Esophagus muscularis mucosa (tissue), 4 donors: ENCODE results near the gene ADGRF3. TPM values are rescaled to one million over a fixed set of nuclear protein-coding genes. Genes with fewer than 3 reads are reported as not detected.

Experiments
- DNase-seq: peaks from one replicate; pipeline ENCODE4 v3.0.0-alpha.2; 2017; ENCODE audit errors: extremely low spot score
- H3K27ac ChIP-seq, 4 donors: fragments of 200-600 bp; sonication (generic); replicated peaks in 1 of 4; 1 replicate in 3 of 4; 2 replicates in 1 of 4; pipeline ENCODE4 v1.5.1; 2016 to 2019; ENCODE audit warnings: mild to moderate bottlenecking in 1 of 4
- H3K27me3 ChIP-seq, 4 donors: fragments of 200-600 bp; sonication (generic); one replicate each; pipeline versions ENCODE4 v1.5.1 to v1.6.0; 2016 to 2019
- H3K36me3 ChIP-seq, 4 donors: fragments of 200-600 bp; sonication (generic); one replicate each; pipeline ENCODE4 v1.5.1; 2016 to 2019
- H3K4me1 ChIP-seq, 4 donors: fragments of 200-600 bp; sonication (generic); one replicate each; pipeline ENCODE4 v1.5.1; 2016 to 2019
- H3K4me3 ChIP-seq, 4 donors: fragments of 200-600 bp; sonication (generic); 1 replicate in 2 of 4; 2 replicates in 2 of 4; pipeline ENCODE4 v1.5.1; 2016 to 2019; ENCODE audit warnings: mild to moderate bottlenecking in 4 of 4, moderate library complexity in 1 of 4
- H3K9me3 ChIP-seq, 4 donors: fragments of 200-600 bp; sonication (generic); 1 replicate in 3 of 4; 2 replicates in 1 of 4; pipeline ENCODE4 v1.5.1; 2016 to 2019
- EP300 ChIP-seq: sonication (generic); formaldehyde crosslinking; IDR thresholded peaks from one replicate; pipeline ENCODE4 v1.6.1; 2017; ENCODE audit warnings: antibody characterized with exemption
- POLR2A ChIP-seq: fragments of 450-650 bp; IDR thresholded peaks from one replicate; pipeline ENCODE4 v1.6.1; 2017; ENCODE audit warnings: antibody characterized with exemption, moderate library complexity, mild to moderate bottlenecking, low read depth
- POLR2AphosphoS5 ChIP-seq, 2 donors: sonication (generic); formaldehyde crosslinking; IDR thresholded peaks; one replicate each; pipeline ENCODE4 v1.6.1; 2017; ENCODE audit warnings: antibody characterized with exemption in 2 of 2
- WGBS: methylation state at CpG from one replicate; pipeline ENCODE4 v1.1.5; 2018; 5-methylcytosine and 5-hydroxymethylcytosine counted together
- intact Hi-C: fragments of 100-400 bp; cut with DNase I; formaldehyde crosslinking; loops from one replicate; pipeline ENCODE4 v1.15.1; 2023
- total RNA-seq, 4 donors: library from RNA; depleted of rRNA; stranded (reverse); fragments of >200 nt; gene quantifications; one replicate each; pipeline versions ENCODE4 v1.1.0 to v1.2.1, GENCODE V29; 2016
- TF ChIP-seq, protein P1 (sequence below), 3 experiments: fragments of 200-600 bp in 2 of 3; fragments of 450-650 bp in 1 of 3; sonication (generic) in 2 of 3; IDR thresholded peaks; one replicate each; pipeline ENCODE4 v1.5.1; 2017 to 2019; ENCODE audit warnings: antibody characterized with exemption in 3 of 3, mild to moderate bottlenecking in 2 of 3, moderate library complexity in 1 of 3

Gene ADGRF3
- total RNA-seq, 4 donors from 2014 or later: not detected

- H3K36me3 ChIP-seq: no peaks in the 10 kb centered on the region
- H3K9me3 ChIP-seq: no peaks in the 10 kb centered on the region
- TF ChIP-seq, protein P1, sequence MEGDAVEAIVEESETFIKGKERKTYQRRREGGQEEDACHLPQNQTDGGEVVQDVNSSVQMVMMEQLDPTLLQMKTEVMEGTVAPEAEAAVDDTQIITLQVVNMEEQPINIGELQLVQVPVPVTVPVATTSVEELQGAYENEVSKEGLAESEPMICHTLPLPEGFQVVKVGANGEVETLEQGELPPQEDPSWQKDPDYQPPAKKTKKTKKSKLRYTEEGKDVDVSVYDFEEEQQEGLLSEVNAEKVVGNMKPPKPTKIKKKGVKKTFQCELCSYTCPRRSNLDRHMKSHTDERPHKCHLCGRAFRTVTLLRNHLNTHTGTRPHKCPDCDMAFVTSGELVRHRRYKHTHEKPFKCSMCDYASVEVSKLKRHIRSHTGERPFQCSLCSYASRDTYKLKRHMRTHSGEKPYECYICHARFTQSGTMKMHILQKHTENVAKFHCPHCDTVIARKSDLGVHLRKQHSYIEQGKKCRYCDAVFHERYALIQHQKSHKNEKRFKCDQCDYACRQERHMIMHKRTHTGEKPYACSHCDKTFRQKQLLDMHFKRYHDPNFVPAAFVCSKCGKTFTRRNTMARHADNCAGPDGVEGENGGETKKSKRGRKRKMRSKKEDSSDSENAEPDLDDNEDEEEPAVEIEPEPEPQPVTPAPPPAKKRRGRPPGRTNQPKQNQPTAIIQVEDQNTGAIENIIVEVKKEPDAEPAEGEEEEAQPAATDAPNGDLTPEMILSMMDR (IDR thresholded peaks at IDR 0.05): no peak
- TF ChIP-seq EP300 (no peak), POLR2A (no peak), POLR2AphosphoS5 (IDR thresholded peaks at IDR 0.05) (no peak)
- no peak overlapping the region for H3K27ac ChIP-seq
- H3K27me3 ChIP-seq: no peaks in the 10 kb centered on the region
- H3K4me1 ChIP-seq: peaks cover 8 to 26% (median 23%) of the 10 kb centered on the region in 4 donors
- intact Hi-C loops: no loop called here
- no peak overlapping the region for H3K4me3 ChIP-seq
- 98% methylated on average over 10 of the region's 10 CpGs for WGBS
- no peak for DNase-seq
These were observed 4.9 kb upstream of the ADGRF3 start for GRCh38 chr2:26351375-26352090.

GRCh38 chr2:26349690-26350089 lies 3.1 kb upstream of the ADGRF3 start:
- Histone ChIP-seq H3K9me3 (no peaks in the 10 kb centered on the region), H3K27ac (no peak overlapping the region), H3K4me3 (no peak overlapping the region), H3K4me1 (peaks cover 11 to 26% (median 22%) of the 10 kb centered on the region in 4 donors), H3K36me3 (no peaks in the 10 kb centered on the region), H3K27me3 (no peaks in the 10 kb centered on the region)
- DNase-seq: no peak
- intact Hi-C loops: loop anchor here (5.0 to 10.0 kb wide), 2 partner anchors 107 to 225 kb away; partner anchors contain the start of genes HADHA and HADHB
- TF ChIP-seq POLR2A (no peak), POLR2AphosphoS5 (IDR thresholded peaks at IDR 0.05) (no peak), EP300 (no peak)
- TF ChIP-seq, protein P1 (IDR thresholded peaks at IDR 0.05): no peak
- 88% methylated on average over 3 of the region's 3 CpGs for WGBS

- DNase-seq: no peak
- Histone ChIP-seq H3K4me1 (peaks cover 16 to 35% (median 30%) of the 10 kb centered on the region in 4 donors), H3K9me3 (no peaks in the 10 kb centered on the region), H3K36me3 (no peaks in the 10 kb centered on the region), H3K27me3 (no peaks in the 10 kb centered on the region), H3K4me3 (peak overlapping the region; percentile 78 to 89 (median 86)), H3K27ac (peak overlapping the region; percentile 93 to 97 (median 94))
- TF ChIP-seq, protein P1 (IDR thresholded peaks at IDR 0.05): no peak
- TF ChIP-seq POLR2AphosphoS5 (IDR thresholded peaks at IDR 0.05): no peak
- no peak for TF ChIP-seq POLR2A
- no peak for TF ChIP-seq EP300
- 26% methylated on average over 5 of the region's 5 CpGs for WGBS
- intact Hi-C loops: loop anchor here (5.0 to 10.0 kb wide), 2 partner anchors 105 to 227 kb away; partner anchors contain the start of genes HADHA and HADHB
These were observed 787 bp upstream of the ADGRF3 start for GRCh38 chr2:26347286-26347865.

GRCh38 chr2:26345545-26346453 lies 790 bp downstream of the ADGRF3 start, which contains the start of gene SELENOI:
Gene SELENOI, plus strand, starts transcription at chr2:26346143. Its CDS starts 90 bp downstream, at chr2:26346233.
- no peak for TF ChIP-seq EP300
- TF ChIP-seq, protein P1 (IDR thresholded peaks at IDR 0.05): no peak
- TF ChIP-seq POLR2A: peak; percentile 88
- peak; percentile 94 to 99 for TF ChIP-seq POLR2AphosphoS5 (IDR thresholded peaks at IDR 0.05)
- Histone ChIP-seq H3K4me1 (peaks cover 16 to 35% (median 30%) of the 10 kb centered on the region in 4 donors), H3K4me3 (peak within 1 kb of the TSS; percentile 78 to 89 (median 86)), H3K9me3 (no peaks in the 10 kb centered on the region), H3K27me3 (no peaks in the 10 kb centered on the region), H3K27ac (peak within 1 kb of the TSS; percentile 93 to 97 (median 94)), H3K36me3 (no peaks in the 10 kb centered on the region)
- DNase-seq: peak; percentile 99
- WGBS: under 1% methylated on average over 35 of the region's 80 CpGs
- intact Hi-C loops: loop anchor here (5.0 to 10.0 kb wide), 2 partner anchors 103 to 229 kb away; partner anchors contain the start of genes HADHA and HADHB
